Activated CD4-positive, alpha-beta T cell treated with anti-CD3 and anti-CD28 coated beads, Interleukin-10, Interleukin-2, amounts not matched to agents 100 ng/mL and 50 ng/mL, durations not matched to agents 16 hours and 8 hours (primary cell): ENCODE data around the gene OLA1.

Experiments used
- DNase-seq: peaks from one replicate; pipeline ENCODE4 v3.0.0-alpha.2; 2020

OLA1 gene

DNA sequence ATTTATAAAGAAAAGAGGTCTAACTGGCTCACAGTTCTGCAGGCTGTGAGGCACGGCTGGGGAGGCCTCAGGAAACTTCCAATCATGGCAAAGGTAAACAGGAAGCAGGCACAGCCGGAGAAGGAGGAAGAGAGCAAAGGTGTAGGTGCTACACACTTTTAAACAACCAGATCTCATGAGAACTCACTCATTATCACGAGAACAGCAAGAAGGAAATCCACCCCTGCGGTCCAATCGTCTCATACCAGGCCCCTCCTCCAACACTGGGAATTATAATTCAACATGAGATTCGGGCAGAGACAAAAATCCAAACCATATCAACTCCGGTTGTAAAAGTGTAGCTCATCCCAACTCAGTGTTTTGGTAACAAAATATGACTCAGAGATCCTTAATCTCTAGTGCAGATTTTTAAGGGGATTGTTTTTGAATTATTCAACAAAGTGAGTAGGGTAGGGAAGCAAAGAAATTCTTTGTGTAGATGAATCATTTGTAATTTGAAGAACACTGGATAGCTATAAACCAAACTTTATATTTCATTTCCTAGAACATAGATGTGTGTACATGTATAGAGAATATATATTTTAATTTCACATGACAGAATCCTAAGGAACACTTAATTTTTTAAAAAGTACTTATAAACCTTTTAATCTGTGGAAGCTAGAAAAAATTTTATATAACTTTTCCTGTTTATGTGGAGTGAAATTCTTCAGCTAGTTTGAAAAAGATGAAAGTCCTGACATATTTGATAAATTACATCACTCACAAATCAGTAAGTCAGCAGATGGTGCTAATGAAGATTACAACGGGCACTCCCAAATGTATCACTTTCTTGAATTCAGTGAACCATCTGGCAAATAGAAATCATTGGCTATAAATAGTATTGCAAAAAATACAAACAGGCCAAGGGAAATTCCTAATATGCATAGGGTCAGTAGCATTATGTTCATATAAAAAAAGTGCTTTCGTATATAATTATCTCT lies 130.1 kb downstream of the OLA1 start:
- DNase-seq = no peak

DNA sequence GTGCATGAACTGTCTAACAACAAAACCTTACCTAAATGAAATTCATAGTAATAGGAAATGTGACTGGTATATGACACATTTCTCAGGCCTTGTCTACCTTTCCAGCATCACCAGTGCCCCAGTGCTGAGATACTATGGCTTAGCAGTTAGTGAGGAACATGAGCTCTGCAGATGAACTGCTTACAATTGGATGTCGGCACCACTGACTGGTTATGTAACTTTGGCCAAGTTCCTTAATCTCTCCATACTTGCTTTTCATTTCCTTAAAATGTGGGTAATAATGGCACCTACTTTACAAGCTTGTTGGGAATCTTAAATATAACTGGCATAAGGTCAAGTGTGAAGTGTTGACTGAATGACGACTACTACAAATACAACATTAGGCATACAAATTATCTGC lies 136.3 kb downstream of the OLA1 start:
- DNase-seq = no peak

DNA sequence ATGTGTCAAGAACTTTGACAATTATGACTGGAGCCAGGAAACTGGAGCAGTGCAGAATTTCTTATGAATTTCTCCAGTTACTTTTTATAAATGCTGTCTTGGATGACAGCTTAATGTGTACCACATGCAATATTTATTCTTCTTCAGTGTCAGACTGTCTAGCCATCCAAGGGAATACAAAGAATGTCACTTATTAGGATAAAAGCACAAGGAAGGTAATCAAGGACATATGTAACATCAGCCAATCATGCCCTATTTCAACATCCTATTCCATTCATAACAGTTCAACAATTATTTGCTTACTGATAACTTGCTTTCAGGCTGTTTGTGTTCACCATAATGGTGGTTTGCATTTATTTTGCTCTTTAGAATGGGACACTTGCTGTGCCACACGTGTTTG lies 139.8 kb downstream of the OLA1 start:
- DNase-seq = peak; percentile 15

DNA sequence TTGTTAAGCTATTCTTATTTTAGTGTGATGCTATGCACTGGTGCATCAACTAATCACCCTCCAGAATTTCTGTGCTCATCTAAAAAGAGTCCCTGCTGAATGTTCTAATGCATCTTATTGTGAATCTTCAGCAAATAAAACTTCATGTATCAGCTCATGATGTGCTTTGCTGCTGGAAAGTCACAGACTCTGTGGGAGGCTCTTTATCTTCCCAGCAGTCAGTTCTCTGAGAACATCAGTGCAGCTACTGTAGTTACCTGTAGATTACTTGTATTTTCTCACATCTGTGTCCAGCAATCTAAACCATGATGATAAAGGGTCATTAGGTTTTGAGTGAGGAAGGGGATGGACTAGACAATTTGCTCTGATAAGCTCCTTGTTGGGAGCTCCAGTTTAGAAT lies 141.6 kb downstream of the OLA1 start:
- no peak for DNase-seq

DNA sequence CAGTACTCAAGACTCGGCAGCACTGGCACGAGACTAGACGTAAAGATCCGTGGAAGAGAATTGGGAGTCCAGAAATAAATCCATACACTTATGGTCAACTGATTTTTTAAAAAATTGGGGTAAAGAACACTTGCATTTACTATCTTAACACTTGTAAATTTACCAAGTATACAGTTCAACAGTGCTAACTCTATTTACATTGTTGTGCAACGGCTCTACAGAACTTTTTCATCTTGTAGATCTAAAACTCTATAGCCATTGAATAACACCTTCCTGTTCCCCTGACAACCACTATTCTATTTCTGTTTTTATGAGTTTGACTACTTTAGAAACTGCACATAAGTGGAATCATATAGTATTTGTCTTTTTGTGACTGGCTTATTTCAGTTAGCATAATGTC lies 153.8 kb downstream of the OLA1 start:
- no peak for DNase-seq

DNA sequence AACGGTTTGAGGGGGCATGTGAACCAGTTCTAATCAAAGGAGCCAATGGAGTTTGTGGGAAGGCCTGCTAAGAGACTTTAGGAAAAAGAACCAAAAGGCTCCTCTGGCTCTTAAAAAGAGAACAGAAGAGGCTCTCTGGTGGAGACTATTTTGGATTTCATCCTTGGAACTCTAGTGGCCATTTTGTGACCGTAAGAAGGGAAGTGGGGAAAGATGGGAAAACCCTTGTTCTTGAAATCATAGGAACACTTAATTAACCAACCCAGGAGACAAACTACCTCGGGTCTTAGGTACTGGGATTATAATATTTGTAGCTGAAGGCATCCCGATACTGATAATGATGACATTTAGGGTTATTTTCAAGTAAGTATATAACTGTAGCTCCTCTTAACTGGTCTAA lies 157.9 kb downstream of the OLA1 start:
- no peak for DNase-seq

DNA sequence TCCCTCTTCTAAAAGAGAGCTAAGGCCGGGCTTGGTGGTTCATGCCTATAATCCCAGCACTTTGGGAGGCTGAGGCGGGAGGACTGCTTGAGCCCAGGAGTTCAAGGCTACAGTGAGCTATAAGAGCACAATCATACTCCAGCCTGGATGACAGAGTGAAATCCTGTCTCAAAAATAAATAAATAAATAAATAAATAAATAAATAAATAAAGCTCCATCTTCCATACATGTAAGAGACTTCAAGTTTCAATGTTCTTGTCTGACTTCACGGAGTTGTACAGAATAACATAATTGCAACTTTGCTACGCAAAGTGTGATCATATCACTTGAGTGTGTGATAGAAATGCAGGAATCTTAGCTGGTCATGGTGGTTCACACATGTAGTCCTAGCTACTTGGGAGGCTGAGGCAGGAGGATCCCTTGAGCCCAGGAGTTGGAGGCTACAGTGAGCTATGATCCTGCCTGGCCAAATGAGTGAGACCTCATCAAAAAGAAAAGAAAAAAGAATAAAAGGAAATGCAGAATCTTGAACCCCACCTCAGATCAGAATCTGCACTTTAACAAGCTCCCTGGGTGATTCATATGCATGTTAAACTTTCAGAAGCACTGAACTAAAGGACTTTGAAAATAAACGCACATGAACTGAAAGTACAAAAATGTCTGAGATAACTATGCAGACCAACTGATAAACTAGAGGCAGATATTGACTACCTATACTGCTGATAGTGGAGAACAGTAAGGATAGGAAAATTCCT lies 159.4 kb downstream of the OLA1 start:
- no peak for DNase-seq

DNA sequence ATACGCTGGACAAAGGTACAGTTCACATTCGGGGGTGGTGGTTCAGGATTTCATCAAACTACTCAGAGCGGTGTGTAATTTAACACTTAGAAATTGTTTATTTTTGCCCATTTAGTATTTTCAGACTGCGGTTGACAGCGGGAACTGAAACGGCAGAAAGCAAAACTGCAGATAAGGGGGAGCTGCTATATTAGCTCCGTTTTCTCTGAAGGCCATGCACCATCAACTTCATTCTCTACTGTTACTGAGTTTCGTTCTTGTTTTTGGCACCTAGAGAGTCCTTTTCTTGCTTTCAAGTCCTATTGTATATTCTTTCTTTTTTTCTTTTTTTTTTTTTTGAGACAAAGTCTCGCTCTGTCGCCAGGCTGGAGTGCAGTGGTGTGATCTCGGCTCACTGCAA lies 161.6 kb downstream of the OLA1 start:
- DNase-seq = no peak

DNA sequence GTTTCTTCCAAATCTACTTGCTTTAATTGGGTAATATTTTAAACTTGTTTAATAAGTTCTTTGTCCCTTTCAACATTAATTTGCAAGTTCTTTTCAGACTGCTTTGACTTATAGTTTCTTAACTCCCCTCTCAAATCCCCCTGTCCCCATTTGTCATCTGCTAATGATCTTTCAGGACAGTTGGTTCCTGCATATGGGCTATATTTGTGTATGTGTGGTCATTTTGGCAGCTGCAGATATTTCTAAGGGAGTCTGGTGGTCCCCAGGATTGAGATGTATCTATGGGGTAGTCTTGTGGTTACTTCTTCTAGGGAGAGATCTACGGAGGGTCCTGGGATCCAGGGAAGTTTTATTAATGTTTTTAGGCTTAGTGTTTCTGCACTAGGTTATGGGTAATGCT lies 162.6 kb downstream of the OLA1 start:
- no peak for DNase-seq

DNA sequence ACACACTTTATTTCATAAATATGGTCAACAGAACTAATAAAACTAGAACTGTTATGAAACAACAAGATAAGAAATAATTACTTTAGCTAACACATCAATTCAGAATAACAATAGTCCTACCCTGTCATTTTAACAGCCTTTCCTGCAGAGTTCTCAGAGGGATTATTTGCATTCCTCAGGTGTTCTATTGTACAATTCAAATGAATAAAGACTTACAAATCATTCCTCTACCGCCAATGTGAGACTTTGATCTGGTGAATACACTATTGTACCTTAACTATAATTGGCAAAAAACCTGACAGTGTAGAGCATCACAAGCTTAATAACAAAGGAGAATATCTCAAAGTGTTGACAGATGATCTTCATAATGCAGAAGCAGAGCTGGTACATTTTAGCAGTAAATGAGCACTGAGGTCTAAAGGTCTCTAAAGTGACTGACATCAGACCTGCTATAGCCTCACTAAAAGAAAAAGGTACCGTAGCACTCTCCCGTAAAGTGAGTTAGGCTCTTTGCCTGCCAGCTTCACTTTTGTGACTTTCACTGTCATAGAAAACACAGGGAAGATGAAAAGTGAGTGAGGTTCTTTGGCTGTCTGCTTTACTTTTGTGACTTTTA lies 164.4 kb downstream of the OLA1 start:
- DNase-seq = no peak

DNA sequence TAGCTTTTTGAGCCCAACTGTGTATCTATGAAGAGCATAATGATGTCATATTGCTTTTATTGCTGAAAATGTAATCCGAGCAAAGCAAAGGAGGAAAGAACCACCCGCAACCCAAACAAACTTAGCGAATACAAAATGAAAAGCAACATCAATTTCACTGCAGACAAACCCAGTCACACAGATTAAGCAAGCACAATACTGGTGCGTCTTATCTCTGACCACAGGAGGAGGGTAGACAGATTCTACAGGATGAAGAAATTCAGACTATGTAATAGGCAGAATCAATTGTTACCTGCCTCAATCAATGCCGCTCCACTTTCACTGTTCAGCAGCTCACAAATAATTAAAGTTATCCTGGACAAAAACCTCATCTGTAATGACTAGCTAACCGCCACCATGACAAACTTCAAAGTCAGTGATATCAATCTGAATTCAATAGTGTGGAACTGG lies 167.6 kb downstream of the OLA1 start:
- DNase-seq = no peak

DNA sequence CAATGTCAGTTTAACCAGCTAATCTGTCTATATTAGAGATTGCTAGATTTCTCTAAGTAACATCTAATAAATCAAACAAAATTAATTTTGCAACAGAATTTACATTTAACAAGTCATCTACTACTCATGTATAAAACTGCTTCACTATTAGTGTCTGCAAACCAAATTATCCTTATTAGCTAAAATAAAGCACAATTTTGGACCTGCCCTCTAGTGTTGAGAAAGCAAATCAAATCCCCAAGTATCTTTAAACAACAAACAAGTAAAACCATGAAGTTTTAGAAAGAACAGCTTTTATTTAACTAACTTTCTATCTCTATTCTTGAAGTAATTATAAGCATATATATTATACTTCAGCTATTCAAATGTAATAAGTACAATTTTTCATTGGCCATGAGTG lies 170.1 kb downstream of the OLA1 start:
- DNase-seq = no peak

DNA sequence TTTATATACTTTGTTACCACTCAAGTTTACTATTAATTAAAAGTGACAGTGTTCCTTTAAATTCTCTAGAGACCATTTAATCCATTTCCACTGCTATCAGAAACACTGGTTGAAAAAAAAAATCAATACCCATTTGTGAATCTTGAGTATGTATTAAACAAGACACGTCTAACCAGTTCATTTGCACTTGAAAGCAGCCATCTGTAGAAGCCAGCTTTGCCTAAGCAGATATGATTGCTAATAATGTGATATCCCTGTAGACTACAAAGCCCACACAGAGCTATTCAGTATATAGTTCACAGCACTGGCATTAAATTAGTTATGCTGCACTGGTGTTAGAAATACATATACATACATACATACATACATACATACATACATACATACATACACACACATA lies 171.4 kb downstream of the OLA1 start:
- no peak for DNase-seq

DNA sequence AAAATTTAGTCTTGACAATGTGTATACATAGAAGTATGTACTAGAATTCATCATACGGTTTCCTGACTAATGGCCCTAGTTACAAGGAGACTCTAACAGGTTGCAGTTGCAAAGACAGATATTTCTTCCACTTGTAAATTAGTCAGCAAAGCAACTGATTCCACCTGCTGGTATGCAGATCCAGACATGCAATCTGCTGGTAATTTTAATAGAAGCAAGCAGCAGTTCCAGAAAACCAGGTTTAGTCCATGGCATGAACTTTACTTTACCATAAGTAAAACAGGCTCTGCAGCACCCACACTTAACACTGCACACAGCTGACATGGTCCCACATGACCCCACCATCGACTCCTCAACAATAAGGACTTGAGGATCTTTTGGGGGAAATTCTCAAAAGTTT lies 172.3 kb downstream of the OLA1 start:
- no peak for DNase-seq

DNA sequence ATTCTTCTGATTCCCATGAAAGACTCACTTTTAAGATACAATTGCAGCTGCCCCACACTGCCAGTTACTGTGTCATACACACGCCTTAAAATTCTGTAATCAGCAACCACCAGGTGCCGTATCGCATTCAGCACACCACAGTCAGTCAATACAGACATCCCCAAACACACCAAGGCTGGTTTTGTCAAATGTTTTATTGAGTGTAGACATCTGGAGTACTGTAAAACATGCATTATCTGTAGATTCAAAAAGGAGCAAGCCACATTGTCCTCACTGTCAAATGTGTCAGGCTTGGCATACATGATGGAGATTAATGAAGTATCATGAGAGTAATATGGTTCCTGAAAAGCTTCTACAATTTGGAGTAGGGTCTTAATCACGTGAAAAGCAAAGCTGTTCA lies 173.5 kb downstream of the OLA1 start:
- DNase-seq = no peak

DNA sequence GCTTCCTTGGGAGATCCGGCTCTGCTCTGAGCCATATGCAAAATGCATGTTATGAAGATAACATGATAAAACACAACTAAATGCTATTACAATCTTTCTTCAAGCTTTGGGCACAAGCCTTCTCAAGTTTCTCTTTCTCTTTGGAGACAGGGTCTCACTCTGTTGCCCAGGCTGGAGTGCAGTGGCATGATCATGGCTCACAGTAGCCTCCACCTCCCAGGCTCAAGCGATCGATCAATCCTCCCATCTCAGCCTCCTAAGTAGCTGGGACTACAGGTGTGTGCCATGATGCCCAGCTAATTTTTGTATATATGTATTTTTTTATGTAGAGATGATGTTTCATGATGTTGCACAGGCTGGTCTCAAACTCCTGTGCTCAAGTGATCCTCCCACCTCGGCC lies 175.5 kb downstream of the OLA1 start:
- no peak for DNase-seq

DNA sequence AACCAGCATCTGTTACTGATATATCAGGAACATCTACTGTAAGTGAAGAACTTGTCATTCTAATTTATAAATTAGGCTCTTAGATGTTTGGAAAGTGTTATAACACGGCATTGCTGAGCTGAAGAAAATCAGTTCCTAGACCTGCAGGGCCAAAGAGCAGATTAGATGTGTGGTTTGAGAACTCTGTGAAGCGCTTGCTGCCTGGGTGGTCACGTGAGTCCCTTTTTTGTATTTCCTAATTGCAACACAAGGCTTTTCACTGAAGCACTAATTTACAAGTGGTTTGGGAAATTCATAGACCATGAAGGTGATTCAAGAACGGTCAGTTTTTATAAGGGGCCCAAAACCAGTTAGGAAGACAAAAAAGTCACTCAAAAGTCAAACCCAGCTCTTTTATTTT lies 176.3 kb downstream of the OLA1 start:
- DNase-seq = no peak

DNA sequence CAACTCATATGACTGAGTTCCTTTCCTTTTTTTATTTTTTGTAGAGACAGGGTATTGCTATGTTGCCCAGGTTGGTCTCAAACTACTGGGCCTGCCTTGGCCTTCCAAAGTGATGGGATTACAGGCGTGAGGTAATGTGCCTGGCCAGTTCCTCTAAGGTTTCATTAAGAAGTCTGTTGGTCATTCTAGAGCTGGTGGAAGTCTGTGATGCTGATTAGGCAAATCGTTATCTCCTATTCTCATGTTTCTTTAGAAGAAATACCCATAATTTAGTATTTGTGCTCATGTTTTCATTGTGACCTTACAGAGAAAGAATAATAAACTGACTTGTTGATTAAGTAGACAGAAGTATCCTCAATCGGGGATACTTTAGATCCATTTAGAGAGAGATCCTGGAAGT lies 177.0 kb downstream of the OLA1 start:
- DNase-seq = no peak

DNA sequence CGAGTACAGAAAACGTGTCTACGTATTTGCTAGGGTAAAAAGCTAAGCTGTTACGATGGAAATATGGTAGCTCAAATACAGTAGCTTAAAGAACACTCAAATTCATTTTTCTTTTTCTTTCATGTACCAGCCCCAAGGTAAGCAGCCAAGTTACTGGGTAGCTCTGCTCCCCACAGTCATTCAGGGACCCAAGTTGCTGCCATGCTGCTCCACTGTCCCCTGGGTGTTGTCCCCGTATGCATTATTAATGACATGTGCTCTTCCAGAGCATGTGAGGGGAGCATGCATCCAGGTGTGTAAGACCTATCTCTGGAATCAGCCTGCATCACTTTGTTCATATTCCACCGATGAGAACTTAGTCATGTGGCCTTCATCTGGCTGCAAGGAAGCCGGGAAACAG lies 178.1 kb downstream of the OLA1 start:
- no peak for DNase-seq

DNA sequence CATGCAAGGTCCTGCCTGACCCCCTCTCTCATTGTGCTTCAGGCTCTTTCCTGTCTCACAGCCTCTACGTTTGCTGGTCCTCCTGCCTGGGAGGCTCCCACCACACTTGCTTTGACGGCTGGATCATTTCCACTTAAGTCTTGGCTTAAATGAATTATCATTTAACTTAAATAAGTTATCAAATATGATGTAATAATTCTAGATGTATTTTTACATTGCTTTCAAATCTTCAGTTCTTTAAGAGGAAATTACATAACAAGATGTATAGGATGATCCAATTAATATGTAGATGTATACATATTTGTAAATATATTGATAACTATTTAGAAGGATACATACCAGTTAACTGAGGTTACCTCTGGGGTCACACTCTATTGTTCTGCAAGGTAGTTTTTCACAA lies 180.5 kb downstream of the OLA1 start:
- no peak for DNase-seq

DNA sequence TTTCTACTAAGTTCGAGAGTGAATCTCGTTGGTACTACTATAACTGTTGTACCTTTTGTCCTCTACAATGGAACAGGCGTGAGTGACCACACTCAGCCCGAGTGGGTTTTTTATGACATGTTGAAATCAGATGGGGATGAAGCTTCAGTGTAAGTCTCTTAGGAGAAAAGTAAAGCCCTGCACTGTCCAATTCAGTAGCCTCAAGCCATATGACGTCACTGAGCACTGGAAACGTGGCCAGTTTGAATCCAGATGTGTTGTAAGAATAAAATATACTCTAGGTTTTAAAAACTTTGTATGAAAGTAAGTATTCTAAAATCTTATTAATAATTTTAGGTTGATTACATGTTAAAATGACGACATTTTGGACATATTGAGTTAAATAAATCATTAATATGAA lies 181.5 kb downstream of the OLA1 start:
- no peak for DNase-seq

DNA sequence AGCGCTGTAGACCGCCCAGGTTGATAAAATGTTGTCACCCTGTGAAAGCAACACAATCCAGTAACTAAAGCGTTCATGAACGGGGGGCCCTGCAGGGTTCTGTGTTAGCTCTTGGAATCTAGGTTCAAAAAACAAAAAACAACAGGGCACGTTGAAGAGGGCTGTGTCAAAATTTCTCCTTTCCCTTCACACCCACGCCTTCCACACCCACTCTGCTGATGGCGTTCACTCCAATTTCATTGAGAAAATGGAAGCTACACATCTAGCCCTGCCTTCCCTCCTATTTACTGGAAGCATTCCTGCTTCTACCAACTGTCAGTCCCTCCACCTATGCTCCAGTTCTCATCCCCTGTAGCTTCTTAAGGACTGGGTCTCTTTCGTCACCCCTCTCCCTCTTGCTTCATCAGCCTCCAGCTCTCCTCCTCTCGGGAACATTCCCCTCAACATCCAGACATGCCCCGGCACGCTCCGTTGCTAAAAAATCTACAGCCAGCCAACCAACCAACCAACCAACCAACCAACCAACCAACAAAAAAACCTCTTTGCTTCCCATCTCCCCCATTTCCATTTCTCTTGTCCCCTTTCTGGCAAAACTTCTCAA lies 184.7 kb downstream of the OLA1 start:
- no peak for DNase-seq

DNA sequence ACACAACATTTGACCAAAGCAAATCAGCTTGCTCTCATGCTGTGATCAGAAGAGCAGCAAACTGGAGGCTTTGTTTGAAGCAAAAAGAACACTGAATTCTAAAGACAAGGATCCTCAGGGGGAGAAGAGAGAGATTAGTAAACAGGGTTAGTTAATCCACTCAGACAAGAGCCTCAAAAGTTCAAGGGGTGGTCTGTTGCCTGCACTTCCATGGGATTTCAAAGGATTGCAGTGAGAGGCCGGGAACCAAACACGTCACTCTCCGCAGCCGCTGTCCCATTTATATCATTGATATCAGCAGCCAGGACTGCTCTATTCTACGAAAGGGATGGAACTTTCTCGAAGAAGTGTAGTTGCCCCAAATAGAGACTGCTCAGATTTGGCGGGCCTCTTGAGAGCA lies 185.4 kb downstream of the OLA1 start:
- DNase-seq = no peak

DNA sequence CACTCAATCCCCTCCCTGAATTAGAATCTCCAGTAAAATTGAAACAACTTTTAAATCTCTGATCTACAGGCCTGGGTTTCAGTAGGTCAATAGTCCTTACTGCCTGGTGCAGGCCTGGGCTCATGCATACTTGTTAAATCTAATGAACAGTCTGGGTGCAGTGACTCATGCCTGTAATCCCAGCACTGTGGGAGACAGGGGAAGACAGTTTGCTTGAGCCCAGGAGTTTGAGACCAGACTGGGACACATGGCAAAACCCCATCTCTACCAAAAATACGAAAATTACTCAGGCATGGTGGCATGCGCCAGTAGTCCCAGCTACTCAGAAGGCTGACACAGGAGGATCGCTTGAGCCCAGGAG lies 188.5 kb downstream of the OLA1 start:
- no peak for DNase-seq
